ENCODE measurements around the gene PTBP2.

GRCh38 chr1:96763514-96763913 lies 41.9 kb downstream of the PTBP2 start:
- TF ChIP-seq CTCF (conservative IDR thresholded peaks at IDR 0.05; ENCODE audit: low read length) (no peak), EZH2phosphoT487 (IDR thresholded peaks at IDR 0.05; ENCODE audit: borderline replicate concordance) (no peak)

Measured in Loucy (cell line).